OCI-LY7 (cell line): ENCODE data around the gene SCN1A. TPM values are rescaled to one million over a fixed set of nuclear protein-coding genes. Genes with fewer than 3 reads are reported as not detected.
"Not testable (repeated sequence)": the region's sequence is repeated elsewhere in the genome, so short reads cannot be mapped to it uniquely, and the experiment has no call there.

Experiments
- BruUV-seq: library from RNA; stranded (reverse); fragments of 400-500 nt; replicated peaks from 2 replicates; lab custom pipeline; 2021; lab: Mats Ljungman, UMichigan
- CTCF ChIA-PET: fragments of 300-600 bp; sonication (Branson Sonifier 250); formaldehyde crosslinking; loops from one replicate; lab custom pipeline; 2022; ENCODE audit warnings: antibody characterized with exemption; ENCODE audit not compliant: unreplicated experiment; lab: Charles Lee
- POLR2A ChIA-PET: fragments of 300-600 bp; sonication (Branson Sonifier 250); formaldehyde crosslinking; loops from one replicate; lab custom pipeline; 2022; ENCODE audit warnings: antibody characterized with exemption; lab: Charles Lee
- DNase-seq: peaks from one replicate; pipeline ENCODE4 v3.0.0-alpha.2; 2015; ENCODE audit warnings: low spot score
- H2AFZ ChIP-seq: fragments of 200-600 bp; sonication (generic), shearing (Covaris generic); 2 replicates; pipeline ENCODE4 v1.6.1; 2014; ENCODE audit warnings: mild to moderate bottlenecking, antibody characterized with exemption, low read length, moderate library complexity
- H3K27ac ChIP-seq: fragments of 200-600 bp; sonication (generic); 2 replicates; pipeline ENCODE4 v1.5.1; 2014; ENCODE audit warnings: mixed run types, low read depth, mild to moderate bottlenecking, moderate library complexity, low read length, inconsistent platforms; ENCODE audit not compliant: poor library complexity, severe bottlenecking
- H3K36me3 ChIP-seq: fragments of 200-600 bp; sonication (generic); 2 replicates; pipeline ENCODE4 v1.6.1; 2014; ENCODE audit warnings: mild to moderate bottlenecking, antibody characterized with exemption, low read length, moderate library complexity, mixed read lengths; ENCODE audit not compliant: insufficient read depth
- H3K4me1 ChIP-seq: fragments of 200-600 bp; sonication (generic); 2 replicates; pipeline ENCODE4 v1.5.1; 2014; ENCODE audit warnings: mild to moderate bottlenecking, low read length; ENCODE audit not compliant: insufficient read depth, poor library complexity, severe bottlenecking
- H3K4me2 ChIP-seq: fragments of 200-600 bp; sonication (generic); 2 replicates; pipeline ENCODE4 v1.6.1; 2014; ENCODE audit warnings: mild to moderate bottlenecking, low read length
- H3K4me3 ChIP-seq: fragments of 200-600 bp; sonication (generic); 2 replicates; pipeline ENCODE4 v1.5.1; 2014; ENCODE audit warnings: mild to moderate bottlenecking, low read depth, low read length; ENCODE audit not compliant: poor library complexity, severe bottlenecking
- H3K79me2 ChIP-seq: fragments of 200-600 bp; sonication (generic); 2 replicates; pipeline ENCODE4 v1.6.1; 2016; ENCODE audit warnings: low read depth, mild to moderate bottlenecking, low read length, moderate library complexity, mixed read lengths; ENCODE audit not compliant: insufficient read depth
- H3K9me2 ChIP-seq: fragments of 200-600 bp; sonication (generic); 2 replicates; pipeline ENCODE4 v1.6.1; 2016; ENCODE audit warnings: mild to moderate bottlenecking, low read length, mixed read lengths; ENCODE audit not compliant: insufficient read depth
- H3K9me3 ChIP-seq: fragments of 200-600 bp; sonication (generic); 2 replicates; pipeline ENCODE4 v1.6.1; 2014; ENCODE audit warnings: mild to moderate bottlenecking, mixed run types, low read length, mixed read lengths
- H4K20me1 ChIP-seq: fragments of 200-600 bp; sonication (generic); 2 replicates; pipeline ENCODE4 v1.6.1; 2014; ENCODE audit warnings: mild to moderate bottlenecking, antibody characterized with exemption, low read length, moderate library complexity, mixed read lengths; ENCODE audit not compliant: insufficient read depth
- CTCF ChIP-seq: fragments of 200-600 bp; sonication (generic); conservative IDR thresholded peaks from 2 replicates; pipeline ENCODE4 v1.5.1; 2014; ENCODE audit warnings: mild to moderate bottlenecking, antibody characterized with exemption, low read length, moderate library complexity, mixed read lengths
- EZH2phosphoT487 ChIP-seq: fragments of 200-600 bp; sonication (generic); IDR thresholded peaks from 2 replicates; pipeline ENCODE4 v1.6.1; 2018; ENCODE audit warnings: low read depth, borderline replicate concordance, mild to moderate bottlenecking, mixed run types, antibody characterized with exemption, low read length, moderate library complexity, mixed read lengths
- intact Hi-C: fragments of 100-400 bp; cut with micrococcal nuclease; formaldehyde crosslinking; loops from one replicate; pipeline ENCODE4 v1.10.0; 2022; ENCODE audit not compliant: unreplicated experiment
- total RNA-seq, 2 experiments: library from RNA; depleted of rRNA in 1 of 2; stranded (reverse); fragments of >200 nt in 1 of 2; shearing (Covaris generic) in 1 of 2; gene quantifications; 2 replicates each; pipeline ENCODE4 v1.2.3, GENCODE V29; 2014 to 2022

The SCN1A gene
- total RNA-seq, 2 experiments from 2014 or later = not detected

GRCh38 chr2:166140475-166140874, 12.7 kb upstream of the SCN1A start:
- Histone ChIP-seq H3K27ac (no peak overlapping the region), H4K20me1 (no peaks in the 10 kb centered on the region), H3K9me3 (no peaks in the 10 kb centered on the region), H3K9me2 (no peaks in the 10 kb centered on the region), H3K36me3 (no peaks in the 10 kb centered on the region), H3K4me2 (no peak overlapping the region), H3K79me2 (no peaks in the 10 kb centered on the region), H3K4me1 (no peaks in the 10 kb centered on the region), H2AFZ (no peak overlapping the region), H3K4me3 (no peak overlapping the region)
- TF ChIP-seq CTCF = no peak
- TF ChIP-seq EZH2phosphoT487 = no peak
- BruUV-seq = no TSS peak
- intact Hi-C loops = no loop called here
- no peak for DNase-seq
- ChIA-PET CTCF (no interaction called here), POLR2A (interaction anchor here (1.3 kb wide), 1 partner anchor 23 kb away, joined by 3 read pairs; no protein-coding TSS in a partner anchor)

DNA sequence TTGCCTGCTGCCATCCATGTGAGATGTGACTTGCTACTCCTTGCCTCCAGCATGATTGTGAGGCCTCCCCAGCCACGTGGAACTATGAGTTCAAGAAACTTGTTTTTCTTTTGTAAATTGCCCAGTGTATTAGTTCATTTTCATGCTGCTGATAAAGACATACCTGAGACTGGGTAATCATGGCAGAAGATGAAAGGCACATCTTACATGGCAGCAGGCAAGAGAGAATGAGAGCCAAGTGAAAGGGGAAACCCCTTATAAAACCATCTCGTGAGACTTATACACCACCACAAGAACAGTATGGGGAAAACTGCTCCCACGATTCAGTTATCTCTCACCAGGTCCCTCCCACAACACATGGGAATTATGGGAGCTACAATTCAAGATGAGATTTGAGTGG, 11.7 kb upstream of the SCN1A start:
- H3K36me3 ChIP-seq, H3K9me2 ChIP-seq, H3K4me2 ChIP-seq, H3K9me3 ChIP-seq, POLR2A ChIA-PET, H3K27ac ChIP-seq, H3K79me2 ChIP-seq, H4K20me1 ChIP-seq, intact Hi-C loops, BruUV-seq, DNase-seq, H3K4me3 ChIP-seq, H2AFZ ChIP-seq, H3K4me1 ChIP-seq, CTCF ChIA-PET: not testable (repeated sequence)

DNA sequence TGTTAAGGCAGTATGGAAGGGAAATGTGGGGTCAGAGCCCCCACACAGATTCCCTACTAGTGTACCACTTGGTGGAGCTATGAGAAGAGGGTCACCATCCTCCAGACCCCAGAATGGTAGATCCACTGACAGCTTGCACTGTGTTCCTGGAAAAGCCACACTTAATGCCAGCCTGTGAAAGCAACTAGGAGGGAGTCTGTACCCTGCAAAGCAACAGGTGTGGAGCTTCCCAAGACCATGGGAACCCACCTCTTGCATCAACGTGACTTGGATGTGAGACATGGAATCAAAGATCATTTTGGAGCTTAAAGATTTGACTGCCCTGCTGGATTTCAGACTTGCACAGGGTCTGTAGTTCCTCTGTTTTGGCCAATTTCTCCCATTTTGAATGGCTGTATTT, 10.8 kb upstream of the SCN1A start:
- intact Hi-C loops = no loop called here
- TF ChIP-seq CTCF = no peak
- no peak for TF ChIP-seq EZH2phosphoT487
- Histone ChIP-seq H3K27ac (no peak overlapping the region), H3K9me3 (no peaks in the 10 kb centered on the region), H3K79me2 (no peaks in the 10 kb centered on the region), H2AFZ (no peak overlapping the region), H3K36me3 (no peaks in the 10 kb centered on the region), H3K4me1 (no peaks in the 10 kb centered on the region), H3K4me3 (no peak overlapping the region), H4K20me1 (no peaks in the 10 kb centered on the region), H3K4me2 (no peak overlapping the region), H3K9me2 (no peaks in the 10 kb centered on the region)
- ChIA-PET POLR2A (no interaction called here), CTCF (no interaction called here)
- BruUV-seq = no TSS peak
- DNase-seq = no peak
